Activated gamma-delta T cell treated with anti-CD3 and anti-CD28 coated beads, Interleukin-2, amount 50 U/mL, for 16 hours (primary cell): ENCODE data around the gene TNRC18.
A peak's percentile ranks its signal among the peaks of the same experiment; 100 is the strongest.

ENCODE experiments used
- DNase-seq: peaks from one replicate; pipeline ENCODE4 v3.0.0-alpha.2; 2020; ENCODE audit warnings: low read depth

Gene TNRC18

DNA sequence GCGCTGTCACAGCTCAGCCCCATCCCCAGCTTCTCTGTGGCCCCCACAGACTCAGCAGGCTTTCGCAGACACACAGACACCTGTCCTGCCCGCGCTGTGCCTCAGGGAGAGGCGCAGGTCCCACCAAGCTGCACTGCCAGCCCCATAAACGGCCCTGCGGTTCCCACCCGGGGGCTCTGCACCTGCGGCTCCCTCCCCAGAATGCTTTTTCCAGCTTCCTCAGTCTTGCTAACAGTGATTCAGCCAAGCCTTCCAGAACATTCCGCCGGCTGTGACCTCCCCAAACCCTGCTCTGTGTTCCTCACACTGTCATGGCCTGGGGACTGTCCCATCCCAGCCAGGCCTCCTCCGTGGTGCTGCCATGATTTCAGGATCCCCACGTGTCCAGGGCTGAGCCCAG is 27.8 kb upstream of the TNRC18 start:
- no peak for DNase-seq

DNA sequence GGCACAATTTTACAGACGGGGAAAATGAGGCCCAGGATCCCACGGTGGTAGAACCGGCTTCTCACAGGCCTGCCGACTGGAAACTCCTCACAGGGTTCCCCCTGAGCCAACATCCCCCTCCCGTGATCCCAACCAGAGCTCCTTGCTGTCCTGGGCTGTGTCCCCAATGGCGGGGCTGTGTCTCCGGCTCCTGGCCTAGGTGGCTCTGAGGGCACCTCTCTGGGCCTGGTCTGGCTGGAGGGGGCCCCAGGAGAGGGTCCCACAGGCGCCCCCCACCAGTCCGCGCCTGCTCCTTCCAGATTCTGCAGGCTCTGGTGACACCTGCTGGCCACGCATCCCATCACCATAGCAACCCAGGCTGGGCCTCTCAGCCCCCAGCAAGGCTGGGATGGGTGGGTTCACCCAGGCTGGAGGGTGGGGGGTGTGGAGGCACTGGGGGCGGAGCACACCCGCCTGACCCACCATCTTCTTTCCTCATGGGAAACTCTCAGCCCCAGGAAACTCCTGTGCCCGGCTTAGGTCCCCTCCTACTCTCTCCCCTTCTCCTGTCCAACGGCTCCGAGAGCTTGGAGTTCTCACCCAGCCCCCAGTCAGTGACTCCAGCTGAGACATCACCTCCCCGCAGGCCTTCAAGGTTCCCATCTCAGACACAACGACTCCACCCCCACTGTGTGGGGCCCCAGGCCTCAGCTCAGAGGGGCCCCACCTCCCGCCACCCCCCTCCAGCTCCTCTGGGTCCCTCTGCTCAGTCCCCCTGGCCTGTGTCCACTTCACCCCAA is 27.1 kb upstream of the TNRC18 start:
- peak; percentile 11 for DNase-seq

DNA sequence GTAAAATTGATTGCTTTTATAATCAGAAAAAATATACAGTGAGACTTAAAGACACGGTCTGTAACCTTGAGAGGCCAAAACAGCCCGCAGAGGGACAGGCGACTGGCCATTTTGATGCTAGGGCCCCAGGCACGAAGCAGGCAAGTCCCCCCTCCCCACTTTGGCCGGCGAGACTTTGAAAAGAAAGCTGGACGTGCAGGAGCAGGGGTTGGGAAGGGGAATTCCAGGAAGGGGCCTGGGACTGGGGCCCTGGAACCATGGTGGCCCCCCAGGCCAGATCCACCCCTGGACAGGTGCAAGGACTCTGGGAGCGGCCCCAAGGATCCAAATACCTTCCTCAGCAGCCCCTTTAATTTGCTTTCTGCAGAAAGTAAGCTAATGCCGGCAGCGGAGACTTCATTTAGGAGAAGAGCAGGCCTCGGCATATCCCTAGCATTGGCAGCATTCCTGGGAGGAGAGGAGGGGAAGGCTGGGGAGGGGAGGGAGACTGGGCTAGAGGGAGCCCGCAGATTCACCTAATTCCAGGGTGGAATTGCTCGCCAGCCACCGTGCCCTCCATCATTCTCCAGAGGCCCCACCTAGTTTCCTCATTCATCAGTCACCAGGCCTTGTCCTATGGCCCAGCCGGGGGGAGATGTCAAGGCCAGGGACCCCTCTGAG is 24.9 kb upstream of the TNRC18 start:
- DNase-seq, result no peak

DNA sequence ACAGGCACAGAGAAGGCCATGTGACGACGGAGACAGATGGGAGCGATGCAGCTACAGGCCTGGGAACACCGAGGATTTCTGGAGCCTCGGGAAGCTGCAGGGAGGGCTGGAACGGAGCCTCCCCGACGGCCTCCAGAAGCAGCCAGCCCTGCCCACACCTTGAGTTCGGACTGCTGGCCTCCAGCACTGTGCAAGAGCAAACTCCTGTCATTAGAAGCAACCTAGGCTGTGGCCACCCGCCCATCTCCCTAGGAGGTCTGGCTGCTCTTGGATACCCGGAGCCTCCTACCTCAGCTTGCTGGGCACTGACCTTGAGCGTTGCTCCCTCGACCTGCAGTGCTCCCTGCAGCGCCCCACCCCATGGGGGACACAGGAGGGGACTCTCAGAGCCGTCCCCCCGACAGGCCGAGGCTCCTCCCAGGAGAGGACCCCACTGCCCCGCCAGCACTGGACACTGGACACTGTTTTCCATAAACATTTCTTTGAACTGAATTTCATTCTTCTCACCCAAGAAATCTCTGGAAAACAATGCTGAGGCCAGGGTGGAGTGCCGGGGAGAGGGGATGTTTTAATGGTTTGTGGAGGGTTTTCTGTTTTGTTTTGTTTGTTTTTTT is 22.5 kb upstream of the TNRC18 start:
- DNase-seq, result no peak

DNA sequence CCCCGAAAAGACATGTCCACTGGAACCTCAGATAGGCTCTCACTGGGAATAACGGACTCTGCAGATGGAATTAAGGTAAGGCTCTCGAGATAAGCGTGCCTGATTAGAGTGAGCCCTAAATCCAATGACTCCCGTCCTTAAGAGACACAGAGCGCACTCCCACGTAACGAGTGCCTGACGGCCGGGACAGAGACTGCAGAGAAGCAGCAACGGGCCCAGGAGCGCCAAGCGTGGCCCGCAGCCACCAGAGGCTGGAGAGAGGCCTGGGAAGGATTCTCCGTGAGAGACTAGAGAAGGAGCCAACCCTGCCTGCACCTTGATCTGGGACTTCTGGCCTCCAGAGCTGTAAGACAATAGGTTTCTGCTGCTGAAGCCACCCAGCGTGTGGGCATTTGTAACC is 20.0 kb upstream of the TNRC18 start:
- DNase-seq, result no peak

DNA sequence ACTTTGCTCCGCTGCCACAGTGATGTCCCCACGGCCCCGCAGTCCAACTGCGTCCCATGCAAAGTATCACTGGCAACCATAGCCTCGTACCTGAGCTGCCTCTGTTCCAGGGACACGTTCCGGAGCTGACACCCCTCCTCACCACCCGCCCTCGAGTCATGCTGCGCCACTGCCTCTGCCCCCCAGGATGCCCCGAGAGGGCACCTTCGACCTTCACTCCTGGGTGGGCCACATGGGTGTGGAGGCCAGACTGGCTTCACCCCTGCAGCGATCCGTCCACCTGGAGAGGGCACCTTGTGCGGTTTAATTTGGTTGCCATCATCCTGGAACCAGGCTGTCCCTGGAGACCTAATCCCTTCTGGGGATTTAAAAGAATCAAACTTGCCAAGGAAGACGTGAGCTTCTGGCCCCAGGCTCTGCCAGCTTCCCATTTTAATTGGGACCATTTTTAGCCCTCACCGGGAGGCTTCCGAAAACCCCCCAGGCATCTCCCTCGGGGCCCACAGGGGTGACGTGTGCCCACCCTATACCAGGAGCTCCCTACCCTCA is 19.2 kb upstream of the TNRC18 start:
- no peak for DNase-seq

DNA sequence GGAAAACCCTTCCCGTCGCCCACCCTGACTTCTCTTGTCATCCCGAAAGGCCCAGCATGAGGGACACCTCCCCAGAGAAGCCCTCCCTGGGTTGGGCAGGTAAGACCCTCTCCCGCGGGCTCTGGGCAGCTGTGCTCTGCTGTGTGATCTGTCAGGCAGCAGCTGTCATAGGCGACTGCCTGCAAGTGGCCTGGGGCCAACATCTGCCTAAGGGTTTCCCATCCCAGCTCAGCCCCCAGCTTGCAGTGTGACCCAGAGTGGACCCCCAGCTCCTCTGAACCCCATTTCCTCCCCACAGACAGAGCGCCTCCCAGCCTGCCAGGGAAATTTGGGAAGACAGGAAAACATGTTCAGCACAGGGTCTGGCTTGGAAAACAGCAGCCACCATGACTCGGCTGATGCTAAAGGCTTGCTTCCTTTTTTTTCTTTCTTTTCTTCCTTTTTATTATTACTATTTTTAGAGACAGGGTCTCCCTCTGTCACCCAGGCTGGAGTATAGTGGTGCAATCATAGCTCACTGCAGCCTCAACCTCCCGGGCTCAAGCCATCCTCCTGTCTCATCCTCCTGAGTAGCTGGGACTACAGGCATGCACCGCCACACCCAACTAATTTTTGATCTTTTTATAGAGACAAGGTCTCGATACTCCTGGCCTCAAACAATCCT is 18.3 kb upstream of the TNRC18 start:
- no peak for DNase-seq

DNA sequence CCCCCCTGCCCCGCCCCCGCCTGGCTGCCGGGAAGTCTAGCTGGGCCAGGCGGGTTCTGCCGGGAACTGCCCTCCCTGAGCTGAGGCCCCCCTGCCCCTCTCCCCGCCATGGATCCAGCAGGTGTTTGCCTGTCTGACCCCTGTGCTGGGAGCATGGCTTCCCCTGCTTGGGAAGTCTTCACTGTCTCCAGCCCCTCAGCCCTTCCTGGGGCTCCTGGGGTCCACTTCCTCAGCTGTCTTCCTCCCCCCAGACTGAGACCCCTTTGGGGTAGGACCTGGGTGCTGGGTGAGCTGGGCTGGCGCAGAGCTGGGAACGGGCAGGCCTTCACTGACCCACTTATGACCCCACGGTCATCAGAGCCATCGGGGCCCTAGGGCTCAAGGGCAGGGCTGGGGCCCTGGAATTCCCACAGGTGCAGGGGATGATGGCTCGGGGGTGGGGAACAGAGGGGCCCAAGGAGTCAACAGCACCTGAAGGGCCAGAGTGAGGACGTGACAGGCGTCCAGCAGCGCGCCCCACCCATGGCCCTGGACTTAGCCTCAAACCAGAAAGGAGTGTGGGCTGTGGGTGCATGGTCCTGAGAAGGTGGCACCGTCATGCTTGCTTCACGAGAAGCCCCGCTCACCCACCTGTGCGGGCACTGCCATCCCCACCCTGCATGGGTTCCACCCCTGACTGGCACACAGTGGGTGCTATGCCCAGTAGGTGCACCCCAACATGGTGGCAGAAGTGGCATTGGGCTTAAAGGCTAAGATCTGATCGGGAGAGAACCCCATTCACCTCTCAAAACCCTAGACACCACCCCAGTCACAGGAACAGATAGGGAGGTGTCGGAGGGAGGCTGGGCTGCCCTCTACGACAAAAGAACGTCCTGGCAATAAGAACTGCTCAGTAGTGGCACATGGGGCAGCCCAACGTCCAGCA is 16.2 kb upstream of the TNRC18 start:
- DNase-seq, result no peak

DNA sequence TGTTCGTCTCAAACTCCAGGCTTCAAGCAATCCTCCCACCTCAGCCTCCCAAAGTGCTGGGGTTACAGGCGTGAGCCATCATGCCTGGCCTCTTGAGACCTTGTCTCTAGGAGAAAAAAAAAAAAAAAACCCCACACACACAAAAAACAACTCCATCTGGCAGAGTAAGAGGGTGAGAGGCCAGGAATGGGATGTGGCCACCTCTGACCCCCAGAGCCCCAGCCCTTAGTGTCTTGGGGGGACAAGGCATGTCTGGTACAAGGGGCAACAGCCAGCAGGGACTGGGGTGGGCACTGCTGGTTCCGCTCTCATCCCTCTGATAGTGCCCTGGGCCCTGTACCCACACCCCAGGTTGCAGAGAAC is 15.6 kb upstream of the TNRC18 start:
- no peak for DNase-seq

DNA sequence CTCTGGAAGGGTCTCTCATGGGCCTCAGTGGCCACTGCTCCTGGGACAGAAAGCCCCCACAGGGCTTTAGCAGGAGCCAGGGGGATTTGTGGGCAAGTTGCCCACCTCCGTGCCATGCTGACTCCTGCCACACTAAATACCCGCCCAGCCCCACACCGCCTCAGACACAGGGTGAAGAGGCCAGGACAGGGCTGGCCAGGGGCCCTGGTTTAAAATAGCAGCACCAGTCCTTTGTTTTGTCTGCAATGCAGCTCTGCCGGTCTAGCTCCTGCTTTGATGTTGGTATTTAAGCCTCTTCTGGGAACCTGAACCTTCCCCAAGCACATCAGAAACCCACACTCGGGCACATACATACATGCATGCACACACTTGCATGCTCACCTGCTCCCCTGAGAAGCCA is 14.4 kb upstream of the TNRC18 start:
- no peak for DNase-seq

DNA sequence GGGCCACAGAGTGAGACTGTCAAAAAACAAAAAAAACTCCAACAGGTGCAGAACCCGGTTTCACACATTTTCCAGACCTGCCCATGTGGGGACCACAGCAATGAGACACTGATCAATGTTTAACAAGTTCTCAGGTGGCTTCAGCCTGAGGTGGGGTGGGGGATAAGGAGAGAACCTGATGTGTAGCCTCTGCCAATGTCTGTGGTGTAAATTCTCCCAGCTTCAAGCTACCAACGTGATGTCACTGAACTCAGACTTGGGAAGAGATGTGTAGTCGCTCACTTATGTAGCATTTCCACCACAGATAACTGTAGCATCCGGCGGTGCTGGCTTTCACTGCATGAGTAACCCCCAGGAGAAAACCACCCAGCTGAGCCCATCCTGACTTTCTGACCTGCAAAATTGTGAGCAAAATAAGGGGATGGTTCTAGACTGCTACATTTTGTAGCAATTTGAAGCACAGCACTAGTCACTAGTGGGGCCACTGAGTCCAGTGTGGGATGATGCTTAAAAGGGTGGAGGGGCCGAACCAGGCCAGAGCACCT is 13.8 kb upstream of the TNRC18 start:
- DNase-seq, result no peak

DNA sequence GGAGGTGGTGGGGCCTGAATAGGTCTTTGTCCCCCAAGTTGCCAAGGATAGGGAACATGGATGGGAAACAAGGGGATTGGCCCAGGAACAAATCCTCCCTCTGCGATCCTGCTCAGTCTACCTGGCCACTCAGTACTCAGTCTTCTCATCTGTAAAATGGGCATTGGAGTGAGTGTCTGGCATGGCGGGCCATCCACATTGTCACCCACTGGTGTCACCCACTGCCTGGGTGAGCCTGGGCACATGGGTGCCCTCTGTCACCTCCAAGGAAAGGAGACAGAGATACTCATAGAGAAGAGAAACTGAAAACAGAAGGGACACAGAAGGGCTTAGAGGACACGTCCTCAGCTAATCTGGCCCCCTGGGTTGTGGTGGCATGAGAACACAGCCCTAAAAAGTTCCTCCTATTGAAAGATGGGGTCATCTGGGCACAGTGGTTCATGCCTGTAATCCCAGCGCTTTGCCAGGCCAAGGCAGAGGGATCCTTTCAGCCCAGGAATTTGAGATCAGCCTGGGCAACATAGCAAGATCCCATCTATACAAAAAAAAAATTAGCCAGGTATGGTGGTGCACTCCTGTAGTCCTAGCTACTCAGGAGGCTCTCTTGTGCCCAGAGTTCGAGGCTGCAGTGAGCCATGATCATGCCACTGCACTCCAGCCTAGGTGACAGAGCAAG is 12.5 kb upstream of the TNRC18 start:
- DNase-seq, result no peak

DNA sequence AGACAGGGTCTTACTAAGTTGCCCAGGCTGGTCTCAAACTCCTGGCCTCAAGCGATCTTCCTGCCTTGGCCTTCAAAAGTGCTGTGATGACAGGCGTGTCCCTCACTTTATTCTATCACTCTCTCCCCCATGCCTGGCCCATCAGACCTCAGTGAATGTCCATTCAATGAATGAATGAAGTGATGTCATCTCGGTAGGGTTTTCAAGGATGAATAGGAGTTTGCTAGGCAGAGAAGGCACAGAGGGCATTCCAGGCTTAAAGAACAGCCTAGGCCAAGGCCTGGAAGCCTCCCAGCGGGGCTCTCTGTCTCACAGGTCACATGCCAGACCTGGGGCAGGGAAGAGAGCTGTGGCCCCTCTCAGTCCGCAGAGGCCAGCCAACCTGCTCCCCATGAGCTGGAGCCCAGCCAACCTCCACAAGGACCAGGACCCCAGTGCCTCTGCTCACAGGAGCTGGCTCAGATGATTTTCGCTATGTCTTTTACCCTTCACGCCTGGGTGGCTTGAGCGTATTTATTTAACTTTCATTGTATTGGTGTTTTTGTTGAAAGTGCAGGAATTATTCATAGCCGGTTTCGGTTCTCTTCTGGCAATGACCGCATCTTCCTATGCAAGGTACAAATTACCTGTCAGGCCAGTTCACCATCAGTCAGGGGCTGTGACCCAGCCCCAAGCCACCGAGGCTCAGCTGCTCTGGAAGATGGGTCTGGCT is 11.8 kb upstream of the TNRC18 start:
- no peak for DNase-seq

DNA sequence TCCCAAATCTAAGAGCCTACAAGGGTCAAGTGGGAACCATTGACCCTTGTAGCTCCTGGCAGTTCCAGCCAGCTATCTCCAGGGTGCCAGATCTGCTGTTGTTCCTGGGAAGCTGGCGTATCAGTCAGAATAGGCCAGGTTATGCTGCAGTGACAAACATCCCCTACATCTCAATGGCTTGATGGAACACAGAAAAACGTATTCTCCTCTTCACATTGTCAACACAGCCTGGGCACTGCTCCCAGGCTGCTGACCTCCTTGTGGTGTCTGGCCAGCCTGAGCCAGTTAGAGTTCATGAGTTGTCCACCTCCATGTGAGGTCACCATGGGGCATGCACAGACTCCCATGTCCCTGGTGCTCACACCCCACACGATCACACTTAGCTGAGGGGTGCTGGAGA is 9.5 kb upstream of the TNRC18 start:
- no peak for DNase-seq

DNA sequence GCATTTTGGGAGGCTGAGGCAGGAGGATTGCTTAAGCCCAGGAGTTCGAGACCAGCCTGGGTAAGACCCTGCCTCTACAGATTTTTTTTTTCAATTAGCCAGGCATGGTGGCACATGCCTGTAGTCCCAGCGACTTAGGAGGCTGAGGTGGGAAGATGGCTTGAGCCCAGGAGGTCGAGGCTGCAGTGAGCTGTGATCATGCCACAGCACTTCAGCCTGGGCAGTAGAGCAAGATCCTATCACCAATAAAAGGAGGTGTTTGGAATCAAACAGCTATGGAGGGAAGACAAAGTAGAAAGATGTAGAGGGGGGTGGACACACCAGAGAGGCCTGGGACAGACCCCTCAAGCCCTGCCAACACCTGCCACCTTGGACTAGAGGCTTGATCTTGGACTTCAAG is 9.1 kb upstream of the TNRC18 start:
- DNase-seq, result no peak

DNA sequence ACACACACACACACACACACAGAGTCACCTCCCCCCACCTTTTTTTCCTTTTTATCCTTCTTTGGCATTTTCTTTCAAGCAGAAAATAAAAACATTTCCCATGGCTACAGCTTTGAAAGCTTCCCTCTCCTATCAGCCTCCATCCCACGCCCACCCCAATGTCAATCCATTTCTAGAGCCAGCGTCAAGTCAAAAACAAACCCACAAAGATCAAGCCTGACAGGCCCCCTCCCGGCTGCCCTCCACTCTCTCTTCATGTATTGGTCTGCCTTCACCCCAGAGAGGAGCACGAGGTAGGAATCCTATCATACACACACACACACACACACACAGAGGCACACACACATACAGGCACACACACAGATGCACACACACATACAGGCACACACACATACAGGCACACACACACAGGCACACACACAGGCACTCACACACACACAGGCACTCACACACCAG is 8.0 kb upstream of the TNRC18 start:
- DNase-seq, result no peak

DNA sequence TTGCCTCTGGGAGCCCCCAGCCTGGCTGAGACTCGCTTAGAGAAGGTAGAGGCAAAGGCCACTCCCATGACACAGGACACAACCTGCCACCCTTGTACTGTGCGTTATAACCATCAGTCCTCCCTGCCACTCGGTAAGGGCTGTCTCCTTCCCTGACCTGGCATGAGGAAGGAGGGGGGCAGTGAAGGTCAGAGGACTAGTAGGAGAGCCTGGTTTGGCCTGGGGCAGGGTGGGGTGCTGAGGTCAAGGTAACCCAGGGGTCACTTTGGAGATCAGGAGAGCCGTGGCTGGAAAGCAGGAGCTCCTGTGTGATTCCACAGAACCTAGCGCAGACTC is 6.9 kb upstream of the TNRC18 start:
- no peak for DNase-seq

DNA sequence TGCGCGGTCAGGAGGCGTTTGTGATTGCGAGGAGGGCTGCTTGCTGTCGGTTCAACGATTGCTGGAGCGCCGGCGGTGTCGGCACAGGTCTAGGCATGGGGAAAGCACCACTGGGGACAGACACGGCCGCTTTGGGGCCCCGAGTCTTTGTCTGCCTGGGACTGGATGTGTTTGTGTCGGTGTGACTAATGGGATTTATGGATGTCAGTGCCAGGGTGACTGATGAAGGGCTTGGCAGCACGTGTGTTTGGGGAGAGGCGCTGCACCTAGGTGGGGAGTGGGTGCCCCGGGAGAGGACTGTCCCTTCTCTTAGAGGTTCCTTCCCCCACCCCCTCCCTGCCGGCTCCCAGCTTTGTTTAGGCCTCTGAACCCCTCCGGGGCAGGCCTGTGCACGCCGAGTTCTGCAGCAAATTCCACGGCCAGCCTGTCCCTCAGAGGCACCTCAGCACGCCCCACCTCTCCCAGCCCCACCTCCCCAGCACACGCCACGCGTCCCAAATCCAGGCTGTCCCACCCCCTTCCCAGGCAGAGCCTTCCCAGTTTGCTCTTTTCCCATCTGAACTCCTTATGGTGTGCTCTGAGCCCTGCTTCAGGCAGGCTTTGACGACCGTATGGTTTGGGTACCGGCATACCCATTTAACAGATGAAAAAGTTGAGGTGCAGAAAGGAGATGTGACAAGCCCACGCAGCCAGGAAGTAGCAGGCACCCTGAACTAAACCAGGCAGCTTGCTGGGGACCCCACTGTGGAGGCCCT is 6.4 kb upstream of the TNRC18 start:
- DNase-seq, result no peak

DNA sequence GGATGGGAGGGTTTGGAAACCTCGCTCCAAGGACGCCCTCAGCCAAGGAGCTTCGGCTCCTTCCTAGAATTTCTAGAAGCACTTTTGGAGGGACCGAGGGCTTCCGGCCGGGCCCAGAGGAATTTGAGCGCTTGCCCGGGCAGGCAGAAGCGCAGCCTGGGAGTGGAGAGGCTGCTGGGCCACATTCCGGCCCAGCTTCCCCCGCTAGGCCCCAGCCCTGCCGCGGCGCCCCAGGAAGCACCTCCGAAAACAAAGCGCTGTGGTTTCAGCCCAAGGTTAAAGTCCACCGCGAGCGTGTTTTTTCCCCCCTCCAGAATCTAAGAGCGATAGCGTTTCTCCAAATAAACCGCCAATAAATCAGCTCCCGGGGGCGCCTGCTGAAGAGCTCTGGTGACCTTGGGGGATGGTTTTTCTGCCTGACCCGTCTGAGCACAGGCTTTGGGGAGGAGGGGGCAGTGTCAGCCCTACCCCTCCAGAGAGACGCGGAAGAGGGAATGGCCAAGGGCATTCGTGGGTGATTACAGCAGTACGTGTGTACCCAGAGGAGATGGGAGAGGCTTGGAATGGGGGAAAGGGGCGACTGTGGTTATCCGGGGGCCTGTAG is 5.7 kb upstream of the TNRC18 start:
- no peak for DNase-seq
